ENCODE data around the gene POU3F2. TPM values are rescaled to one million over a fixed set of nuclear protein-coding genes. Genes with fewer than 3 reads are reported as not detected.
A peak's percentile ranks its signal among the peaks of the same experiment; 100 is the strongest.

POU3F2 gene
- total and polyA plus RNA-seq, 2 donors from 2014 or later = not detected

GRCh38 chr6:98836025-98836961 is 1.9 kb downstream of the POU3F2 start:
- H3K27ac ChIP-seq (ENCODE audit: low read depth in 2 of 2, low read length in 2 of 2) = no peak overlapping the region

DNA sequence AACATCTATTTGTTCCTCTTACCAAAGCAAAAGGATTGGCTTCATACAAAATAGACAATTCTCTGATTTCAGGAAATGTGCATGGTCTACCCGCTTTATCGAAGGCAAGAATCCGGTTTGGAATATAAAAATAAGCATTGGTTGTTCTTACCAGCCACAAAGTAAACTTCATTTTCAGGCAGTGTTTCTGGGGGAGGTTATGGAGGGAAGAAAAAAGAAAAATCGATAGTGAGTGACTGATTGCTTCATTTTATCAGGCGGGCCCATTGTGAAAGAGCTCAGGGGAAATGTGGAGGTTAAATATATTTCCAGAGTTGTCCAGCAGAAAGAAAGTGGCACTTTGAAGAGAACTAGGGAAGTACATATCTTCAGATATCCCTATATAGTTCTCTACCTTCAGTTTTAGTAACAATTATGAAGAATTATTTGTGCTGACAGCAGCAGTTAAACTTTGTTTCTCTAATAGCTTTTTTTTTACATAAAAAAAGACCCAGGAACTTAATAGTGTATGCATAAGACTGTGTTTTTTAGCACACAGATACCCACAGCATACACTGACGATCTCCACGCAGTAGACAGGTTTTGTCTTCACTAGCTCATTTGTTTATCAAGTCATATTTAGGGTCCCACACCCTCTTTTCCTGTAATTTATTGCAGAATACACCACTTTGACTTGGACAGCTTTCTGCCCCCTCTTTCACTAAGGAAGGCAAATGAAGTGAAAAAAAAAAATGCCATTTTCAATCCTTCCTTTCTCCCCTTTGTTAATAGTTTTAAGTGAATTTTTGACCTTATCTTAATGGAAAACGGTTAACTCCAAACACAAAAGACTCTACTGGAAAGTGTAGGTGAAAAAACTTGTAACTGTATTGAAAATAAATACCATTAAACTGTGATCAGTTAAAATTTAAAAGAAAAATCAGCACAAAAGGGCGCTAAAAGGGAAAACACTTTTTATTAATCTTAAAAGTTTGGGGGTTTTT is 2.9 kb downstream of the POU3F2 start:
- Histone ChIP-seq H3K4me1 (ENCODE audit: control insufficient read depth in 2 of 3, insufficient read depth in 2 of 3, low read depth in 1 of 3, low read length in 3 of 3) (peaks cover 0 to 16% (median 4%) of the 10 kb centered on the region in 3 donors), H3K27ac (ENCODE audit: low read depth in 2 of 2, low read length in 2 of 2) (no peak overlapping the region), H3K4me3 (ENCODE audit: low read length in 3 of 3) (no peak overlapping the region), H3K27me3 (ENCODE audit: control insufficient read depth, insufficient read depth, low read length) (peaks cover 71% of the 10 kb centered on the region), H3K9ac (ENCODE audit: low read length in 3 of 3) (no peak overlapping the region), H3K36me3 (ENCODE audit: control insufficient read depth in 2 of 3, insufficient read depth in 3 of 3, low read length in 3 of 3) (no peaks in the 10 kb centered on the region), H3K9me3 (ENCODE audit: control insufficient read depth in 2 of 3, insufficient read depth in 1 of 3, low read length in 3 of 3) (no peaks in the 10 kb centered on the region)
- TF ChIP-seq, protein P1, sequence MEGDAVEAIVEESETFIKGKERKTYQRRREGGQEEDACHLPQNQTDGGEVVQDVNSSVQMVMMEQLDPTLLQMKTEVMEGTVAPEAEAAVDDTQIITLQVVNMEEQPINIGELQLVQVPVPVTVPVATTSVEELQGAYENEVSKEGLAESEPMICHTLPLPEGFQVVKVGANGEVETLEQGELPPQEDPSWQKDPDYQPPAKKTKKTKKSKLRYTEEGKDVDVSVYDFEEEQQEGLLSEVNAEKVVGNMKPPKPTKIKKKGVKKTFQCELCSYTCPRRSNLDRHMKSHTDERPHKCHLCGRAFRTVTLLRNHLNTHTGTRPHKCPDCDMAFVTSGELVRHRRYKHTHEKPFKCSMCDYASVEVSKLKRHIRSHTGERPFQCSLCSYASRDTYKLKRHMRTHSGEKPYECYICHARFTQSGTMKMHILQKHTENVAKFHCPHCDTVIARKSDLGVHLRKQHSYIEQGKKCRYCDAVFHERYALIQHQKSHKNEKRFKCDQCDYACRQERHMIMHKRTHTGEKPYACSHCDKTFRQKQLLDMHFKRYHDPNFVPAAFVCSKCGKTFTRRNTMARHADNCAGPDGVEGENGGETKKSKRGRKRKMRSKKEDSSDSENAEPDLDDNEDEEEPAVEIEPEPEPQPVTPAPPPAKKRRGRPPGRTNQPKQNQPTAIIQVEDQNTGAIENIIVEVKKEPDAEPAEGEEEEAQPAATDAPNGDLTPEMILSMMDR (IDR thresholded peaks at IDR 0.05; ENCODE audit: borderline replicate concordance, extremely low read depth, insufficient read depth) = no peak
- FAIRE-seq (no peak), DNase-seq (peak in 1 of 5 donors; percentile 64)
- intact Hi-C loops (cut with DNase I) = no loop called here

More at GRCh38 chr6:98836025-98836961, 1.9 kb downstream of the POU3F2 start:
- TF ChIP-seq, protein P1 (IDR thresholded peaks at IDR 0.05; ENCODE audit: borderline replicate concordance, extremely low read depth, insufficient read depth) = no peak
- peak in 2 of 5 donors; percentile 46 to 58 for DNase-seq
- Histone ChIP-seq H3K9me3 (ENCODE audit: control insufficient read depth in 2 of 3, insufficient read depth in 1 of 3, low read length in 3 of 3) (no peaks in the 10 kb centered on the region), H3K36me3 (ENCODE audit: control insufficient read depth in 2 of 3, insufficient read depth in 3 of 3, low read length in 3 of 3) (no peaks in the 10 kb centered on the region), H3K4me3 (ENCODE audit: low read length in 3 of 3) (no peak overlapping the region), H3K27me3 (ENCODE audit: control insufficient read depth, insufficient read depth, low read length) (peaks cover 71% of the 10 kb centered on the region), H3K9ac (ENCODE audit: low read length in 3 of 3) (no peak overlapping the region), H3K4me1 (ENCODE audit: control insufficient read depth in 2 of 3, insufficient read depth in 2 of 3, low read depth in 1 of 3, low read length in 3 of 3) (peaks cover 0 to 19% (median 4%) of the 10 kb centered on the region in 3 donors)
- FAIRE-seq = no peak
- intact Hi-C loops (cut with DNase I) = no loop called here

GRCh38 chr6:98838032-98838431 is 3.7 kb downstream of the POU3F2 start:
- Histone ChIP-seq H3K4me3 (ENCODE audit: low read length in 3 of 3) (no peak overlapping the region), H3K27ac (ENCODE audit: low read depth in 2 of 2, low read length in 2 of 2) (no peak overlapping the region), H3K36me3 (ENCODE audit: control insufficient read depth in 2 of 3, insufficient read depth in 3 of 3, low read length in 3 of 3) (no peaks in the 10 kb centered on the region), H3K9me3 (ENCODE audit: control insufficient read depth in 2 of 3, insufficient read depth in 1 of 3, low read length in 3 of 3) (no peaks in the 10 kb centered on the region), H3K9ac (ENCODE audit: low read length in 3 of 3) (no peak overlapping the region), H3K4me1 (ENCODE audit: control insufficient read depth in 2 of 3, insufficient read depth in 2 of 3, low read depth in 1 of 3, low read length in 3 of 3) (peaks cover 0 to 9% (median 4%) of the 10 kb centered on the region in 3 donors), H3K27me3 (ENCODE audit: control insufficient read depth, insufficient read depth, low read length) (peaks cover 77% of the 10 kb centered on the region)
- TF ChIP-seq, protein P1 (IDR thresholded peaks at IDR 0.05; ENCODE audit: borderline replicate concordance, extremely low read depth, insufficient read depth) = no peak
- DNase-seq (peak in 1 of 5 donors; percentile 12), FAIRE-seq (no peak)
- intact Hi-C loops (cut with DNase I) = no loop called here

All from kidney (tissue), 14 donors.